Effector CD4-positive, alpha-beta T cell (primary cell): ENCODE results near the gene ADCY2.

Source experiments
- DNase-seq: peaks from one replicate; pipeline ENCODE4 v3.0.0-alpha.2; 2020

The ADCY2 gene

DNA sequence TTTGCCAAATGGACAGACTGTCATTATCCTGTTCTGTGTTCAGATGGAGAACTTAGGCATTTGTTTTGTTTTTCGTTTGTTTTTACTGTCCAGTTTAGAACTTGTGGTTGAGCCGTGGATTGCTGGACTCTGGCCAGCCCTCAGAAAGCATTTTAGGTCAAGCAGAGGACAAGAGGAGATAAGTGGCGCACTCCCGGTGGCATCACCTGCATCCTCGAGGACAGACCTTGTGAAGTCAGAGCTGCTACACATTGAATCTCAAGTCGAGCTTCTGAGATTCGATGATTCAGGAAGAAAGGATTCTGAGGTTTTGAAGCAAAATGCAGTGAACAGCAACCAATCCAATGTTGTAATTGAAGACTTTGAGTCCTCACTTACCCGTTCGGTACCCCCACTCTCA lies 481.9 kb downstream of the ADCY2 start:
- DNase-seq, result no peak

DNA sequence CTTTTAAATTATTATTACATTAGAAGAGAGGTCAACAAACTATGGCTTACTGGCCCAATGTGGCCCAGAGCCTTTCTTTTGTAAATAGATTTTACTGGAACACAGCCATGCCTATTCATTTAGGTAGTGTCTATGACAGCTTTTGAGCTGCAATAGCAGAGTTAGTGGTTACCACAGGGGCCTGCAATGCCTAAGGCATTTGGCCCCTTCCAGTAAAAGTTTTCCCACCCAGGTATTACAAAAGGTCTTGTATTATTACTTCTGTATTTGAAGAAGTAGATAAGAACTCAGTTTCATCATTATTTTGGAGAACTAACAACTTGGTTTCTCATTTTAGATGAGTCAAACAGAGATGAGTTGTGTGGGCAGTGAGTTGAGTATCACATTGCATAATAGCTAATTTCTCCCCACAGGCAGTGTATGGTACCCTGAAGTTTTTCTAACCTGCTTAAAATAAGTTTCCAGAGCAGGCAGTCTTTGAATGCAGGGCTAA lies 482.5 kb downstream of the ADCY2 start:
- no peak for DNase-seq
